ENCODE results near the gene ACACA.

ACACA gene

DNA sequence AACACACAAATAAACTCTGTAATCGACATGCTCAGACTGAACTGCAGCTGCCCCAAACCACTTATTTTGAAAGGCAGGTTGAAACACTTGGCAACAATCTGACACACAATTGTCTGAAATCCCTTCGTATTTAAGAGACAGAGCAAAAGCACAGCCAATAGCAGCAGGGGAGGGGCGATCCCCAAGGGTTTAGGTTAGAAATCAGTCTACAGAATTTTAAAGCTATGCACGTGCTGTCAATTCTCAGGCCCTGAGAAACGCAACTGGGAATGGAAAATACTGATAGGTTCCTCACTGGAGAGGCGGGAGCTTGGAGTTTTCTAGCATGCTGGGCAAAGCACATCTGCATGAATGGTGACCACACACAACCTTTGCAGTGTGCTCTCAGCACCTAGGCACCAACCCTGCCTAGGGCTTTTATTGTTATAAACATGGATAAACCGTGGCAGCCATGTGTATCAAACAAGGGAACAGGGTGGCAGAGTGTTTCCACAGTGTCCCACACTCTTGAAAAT, 289.9 kb downstream of the ACACA start:
- TF ChIP-seq POLR2A (IDR thresholded peaks at IDR 0.05; ENCODE audit: low read length), result no peak
- TF ChIP-seq GATA1 (IDR thresholded peaks at IDR 0.05; ENCODE audit: low read depth, low read length), result no peak
- no peak for DNase-seq

- DNase-seq, result no peak
- TF ChIP-seq POLR2A (IDR thresholded peaks at IDR 0.05; ENCODE audit: low read length) (no peak), GATA1 (IDR thresholded peaks at IDR 0.05; ENCODE audit: low read depth, low read length) (no peak)
Measured at GRCh38 chr17:37111329-37111728, 295.3 kb downstream of the ACACA start.

- no peak for DNase-seq
- no peak for TF ChIP-seq GATA1 (IDR thresholded peaks at IDR 0.05; ENCODE audit: low read depth, low read length)
- TF ChIP-seq POLR2A (IDR thresholded peaks at IDR 0.05; ENCODE audit: low read length), result no peak
Measured at GRCh38 chr17:37110746-37111145, 295.9 kb downstream of the ACACA start.

DNA sequence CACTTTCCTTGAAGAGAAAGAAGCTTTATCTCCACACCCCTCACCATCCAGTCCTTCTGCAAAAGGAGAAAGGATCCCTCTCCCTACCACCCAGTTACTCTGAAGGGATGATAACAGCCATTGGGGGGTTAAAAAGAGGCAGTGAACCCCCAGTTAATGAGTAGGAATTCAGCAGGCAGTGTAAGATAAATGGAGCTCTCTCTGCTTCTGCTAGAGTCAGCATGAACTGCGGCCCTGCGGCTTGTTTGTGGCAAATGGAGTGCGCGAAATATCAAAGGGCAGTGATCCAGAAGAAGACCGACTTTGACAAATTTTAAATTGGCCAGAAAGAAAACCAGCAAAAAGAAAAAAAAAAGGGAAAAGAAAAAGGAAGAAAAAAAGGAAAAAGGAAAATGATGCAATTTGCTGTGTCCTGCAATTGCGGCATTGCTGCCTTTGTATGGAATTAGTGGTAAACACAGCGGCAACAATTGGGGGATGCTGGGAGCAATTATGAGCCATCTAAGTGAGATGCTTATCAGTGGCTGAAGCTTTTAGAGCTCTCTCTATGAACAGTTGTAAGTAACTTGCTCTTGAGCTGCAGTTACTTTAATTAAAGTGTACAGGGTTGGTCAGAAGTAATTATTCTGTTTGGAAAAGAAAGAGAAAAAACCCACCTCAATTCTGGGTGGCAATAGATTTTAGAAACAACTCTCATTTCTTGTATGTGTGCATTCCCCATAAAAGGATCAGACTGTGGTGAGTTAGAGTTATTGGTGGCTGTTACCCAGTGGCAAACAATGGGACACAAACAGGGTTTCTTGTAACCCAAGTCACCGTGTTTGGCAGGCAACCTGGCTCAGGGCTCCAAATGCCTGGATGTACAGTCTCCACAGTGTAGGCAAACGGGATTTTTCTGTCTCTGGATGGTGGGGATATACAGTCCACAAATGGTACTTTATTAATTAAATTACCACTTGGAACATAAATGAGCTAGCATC, 296.6 kb downstream of the ACACA start:
- no peak for DNase-seq
- TF ChIP-seq GATA1 (IDR thresholded peaks at IDR 0.05; ENCODE audit: low read depth, low read length), result no peak
- no peak for TF ChIP-seq POLR2A (IDR thresholded peaks at IDR 0.05; ENCODE audit: low read length)

GRCh38 chr17:37109106-37109505, 297.5 kb downstream of the ACACA start:
- DNase-seq, result no peak
- TF ChIP-seq POLR2A (IDR thresholded peaks at IDR 0.05; ENCODE audit: low read length) (no peak), GATA1 (IDR thresholded peaks at IDR 0.05; ENCODE audit: low read depth, low read length) (no peak)

DNA sequence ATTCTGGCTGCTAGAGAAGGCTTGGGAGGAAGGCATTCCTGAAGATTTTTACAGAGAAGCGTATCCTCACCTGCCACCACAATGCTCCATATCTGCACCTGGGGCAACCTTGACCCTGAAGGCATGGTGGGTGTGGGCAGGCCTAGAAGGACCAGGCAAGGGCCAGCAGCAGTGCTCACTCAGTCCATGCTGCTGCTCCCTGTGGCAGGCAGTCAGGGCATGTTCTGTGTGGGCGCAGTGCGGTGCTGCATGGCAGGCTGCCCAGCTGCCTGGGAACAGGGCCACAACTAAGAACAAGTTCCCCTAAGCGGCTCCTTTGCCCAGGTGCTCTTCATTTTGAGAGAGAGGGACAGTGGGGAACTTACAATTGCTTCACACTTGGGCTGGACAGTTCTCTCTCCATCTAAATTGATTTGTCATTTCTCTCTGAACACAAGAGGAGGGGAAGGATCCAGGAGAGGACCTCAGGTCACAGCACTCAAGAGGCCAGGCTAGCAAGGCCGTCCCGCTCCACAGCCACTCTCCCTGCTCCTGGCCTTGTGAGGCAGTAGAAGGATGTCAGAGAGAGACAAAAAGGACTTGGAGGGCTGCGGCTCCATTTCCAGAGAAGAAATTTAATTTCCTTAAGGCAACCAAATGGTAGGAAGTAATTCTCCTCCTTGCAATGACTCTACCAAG, 299.1 kb downstream of the ACACA start:
- DNase-seq, result no peak
- TF ChIP-seq POLR2A (IDR thresholded peaks at IDR 0.05; ENCODE audit: low read length), result no peak
- TF ChIP-seq GATA1 (IDR thresholded peaks at IDR 0.05; ENCODE audit: low read depth, low read length), result no peak

- TF ChIP-seq GATA1 (IDR thresholded peaks at IDR 0.05; ENCODE audit: low read depth, low read length), result no peak
- TF ChIP-seq POLR2A (IDR thresholded peaks at IDR 0.05; ENCODE audit: low read length), result no peak
- DNase-seq, result no peak
Measured at GRCh38 chr17:37106049-37106448, 300.6 kb downstream of the ACACA start.

GRCh38 chr17:37103231-37103630, 303.4 kb downstream of the ACACA start:
- DNase-seq, result no peak
- TF ChIP-seq GATA1 (IDR thresholded peaks at IDR 0.05; ENCODE audit: low read depth, low read length) (no peak), POLR2A (IDR thresholded peaks at IDR 0.05; ENCODE audit: low read length) (no peak)

DNA sequence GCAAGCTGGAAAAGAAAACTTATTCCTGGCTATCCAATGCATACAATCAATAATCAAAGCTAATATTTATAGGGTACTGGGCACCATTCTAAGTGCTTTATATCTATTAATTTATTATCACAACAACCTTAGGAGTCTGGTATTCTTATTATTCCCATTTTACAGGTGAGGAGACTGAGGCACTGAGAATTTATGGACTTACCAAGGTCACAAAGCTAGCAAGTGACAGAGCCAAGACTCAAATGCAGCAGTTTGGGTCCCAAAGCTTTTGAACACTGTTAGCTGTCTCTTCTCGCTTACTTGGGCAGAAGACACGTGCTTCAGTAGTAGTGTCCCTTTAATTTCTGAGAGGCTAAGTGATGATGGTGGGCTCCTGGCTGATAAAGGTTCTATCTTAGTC, 305.3 kb downstream of the ACACA start:
- DNase-seq, result no peak
- TF ChIP-seq GATA1 (IDR thresholded peaks at IDR 0.05; ENCODE audit: low read depth, low read length) (no peak), POLR2A (IDR thresholded peaks at IDR 0.05; ENCODE audit: low read length) (no peak)

DNA sequence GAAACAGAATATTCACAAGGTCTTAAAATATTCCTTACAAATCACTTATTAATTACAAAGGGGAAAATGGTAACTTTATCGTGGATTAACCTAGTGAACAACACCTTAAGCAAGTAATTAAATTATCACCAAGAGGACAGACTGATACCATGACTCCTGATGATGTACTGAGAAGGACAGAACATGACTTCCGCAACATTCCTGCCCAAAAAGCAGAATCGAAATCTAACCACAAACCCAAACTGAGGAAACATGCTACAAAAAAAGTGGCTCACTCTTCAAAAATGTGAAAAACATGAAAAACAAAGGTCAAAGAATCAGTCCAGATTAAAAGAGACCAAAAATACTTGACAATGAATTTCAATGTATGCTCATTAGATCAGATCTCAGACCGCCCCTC, 306.4 kb downstream of the ACACA start:
- no peak for TF ChIP-seq POLR2A (IDR thresholded peaks at IDR 0.05; ENCODE audit: low read length)
- TF ChIP-seq GATA1 (IDR thresholded peaks at IDR 0.05; ENCODE audit: low read depth, low read length), result no peak

GRCh38 chr17:37098910-37099664, 307.5 kb downstream of the ACACA start:
- no peak for DNase-seq
- TF ChIP-seq POLR2A (IDR thresholded peaks at IDR 0.05; ENCODE audit: low read length) (no peak), GATA1 (IDR thresholded peaks at IDR 0.05; ENCODE audit: low read depth, low read length) (no peak)

More for the DNA sequence above, 306.4 kb downstream of the ACACA start:
- no peak for DNase-seq

DNA sequence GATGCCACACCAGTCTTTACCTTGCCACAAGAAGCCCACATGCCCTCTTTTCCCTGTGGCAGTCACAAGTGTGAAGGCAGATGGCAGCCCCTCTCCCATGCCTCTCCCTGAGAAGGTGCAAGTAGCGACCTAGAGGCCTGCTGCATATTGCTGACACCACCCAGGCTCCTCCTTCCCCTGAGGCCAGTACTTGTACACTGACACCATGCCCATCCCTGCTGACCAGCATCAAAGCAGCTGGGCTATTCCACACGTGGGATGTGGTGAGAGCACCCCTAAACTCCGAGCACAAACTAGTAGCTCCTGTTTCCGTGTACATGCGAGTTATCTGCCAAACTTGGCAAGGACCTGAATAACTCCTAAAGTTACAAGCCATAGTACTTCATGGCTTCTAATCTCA, 308.5 kb downstream of the ACACA start:
- DNase-seq, result no peak
- TF ChIP-seq GATA1 (IDR thresholded peaks at IDR 0.05; ENCODE audit: low read depth, low read length) (no peak), POLR2A (IDR thresholded peaks at IDR 0.05; ENCODE audit: low read length) (no peak)

- TF ChIP-seq GATA1 (IDR thresholded peaks at IDR 0.05; ENCODE audit: low read depth, low read length) (no peak), POLR2A (IDR thresholded peaks at IDR 0.05; ENCODE audit: low read length) (no peak)
- DNase-seq, result no peak
Measured at GRCh38 chr17:37097154-37097553, 309.5 kb downstream of the ACACA start.

- no peak for DNase-seq
- TF ChIP-seq POLR2A (IDR thresholded peaks at IDR 0.05; ENCODE audit: low read length) (no peak), GATA1 (IDR thresholded peaks at IDR 0.05; ENCODE audit: low read depth, low read length) (no peak)
Measured at GRCh38 chr17:37096071-37096470, 310.6 kb downstream of the ACACA start.
